ENCODE results near the gene COMMD1.
"Not testable (repeated sequence)": the region's sequence is repeated elsewhere in the genome, so short reads cannot be mapped to it uniquely, and the experiment has no call there.

COMMD1 gene

GRCh38 chr2:61995065-61995464 is 89.6 kb downstream of the COMMD1 start:
- no peak overlapping the region for H3K27ac ChIP-seq
- TF ChIP-seq, protein P1, sequence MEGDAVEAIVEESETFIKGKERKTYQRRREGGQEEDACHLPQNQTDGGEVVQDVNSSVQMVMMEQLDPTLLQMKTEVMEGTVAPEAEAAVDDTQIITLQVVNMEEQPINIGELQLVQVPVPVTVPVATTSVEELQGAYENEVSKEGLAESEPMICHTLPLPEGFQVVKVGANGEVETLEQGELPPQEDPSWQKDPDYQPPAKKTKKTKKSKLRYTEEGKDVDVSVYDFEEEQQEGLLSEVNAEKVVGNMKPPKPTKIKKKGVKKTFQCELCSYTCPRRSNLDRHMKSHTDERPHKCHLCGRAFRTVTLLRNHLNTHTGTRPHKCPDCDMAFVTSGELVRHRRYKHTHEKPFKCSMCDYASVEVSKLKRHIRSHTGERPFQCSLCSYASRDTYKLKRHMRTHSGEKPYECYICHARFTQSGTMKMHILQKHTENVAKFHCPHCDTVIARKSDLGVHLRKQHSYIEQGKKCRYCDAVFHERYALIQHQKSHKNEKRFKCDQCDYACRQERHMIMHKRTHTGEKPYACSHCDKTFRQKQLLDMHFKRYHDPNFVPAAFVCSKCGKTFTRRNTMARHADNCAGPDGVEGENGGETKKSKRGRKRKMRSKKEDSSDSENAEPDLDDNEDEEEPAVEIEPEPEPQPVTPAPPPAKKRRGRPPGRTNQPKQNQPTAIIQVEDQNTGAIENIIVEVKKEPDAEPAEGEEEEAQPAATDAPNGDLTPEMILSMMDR (conservative IDR thresholded peaks at IDR 0.05) = no peak

DNA sequence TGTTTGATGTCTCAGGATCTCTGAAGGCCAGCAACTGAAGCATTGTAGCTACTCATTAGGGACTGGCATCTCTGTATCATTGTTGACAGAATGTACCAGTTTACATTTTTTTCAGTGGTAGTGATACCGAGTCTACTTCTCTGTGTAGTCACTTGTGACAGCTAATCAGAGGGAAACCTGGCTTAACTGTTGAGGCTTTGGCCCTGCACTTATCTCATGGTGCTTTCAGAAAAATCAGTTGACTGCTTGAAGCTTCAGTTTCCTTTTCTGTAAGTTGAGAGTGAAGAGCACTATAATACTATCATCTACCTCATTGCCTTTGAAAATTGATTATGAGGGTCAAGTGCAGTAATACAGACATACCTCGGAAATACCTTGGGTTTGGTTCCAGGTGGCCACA is 90.0 kb downstream of the COMMD1 start:
- TF ChIP-seq, protein P1 (conservative IDR thresholded peaks at IDR 0.05) = no peak
- H3K27ac ChIP-seq = no peak overlapping the region

DNA sequence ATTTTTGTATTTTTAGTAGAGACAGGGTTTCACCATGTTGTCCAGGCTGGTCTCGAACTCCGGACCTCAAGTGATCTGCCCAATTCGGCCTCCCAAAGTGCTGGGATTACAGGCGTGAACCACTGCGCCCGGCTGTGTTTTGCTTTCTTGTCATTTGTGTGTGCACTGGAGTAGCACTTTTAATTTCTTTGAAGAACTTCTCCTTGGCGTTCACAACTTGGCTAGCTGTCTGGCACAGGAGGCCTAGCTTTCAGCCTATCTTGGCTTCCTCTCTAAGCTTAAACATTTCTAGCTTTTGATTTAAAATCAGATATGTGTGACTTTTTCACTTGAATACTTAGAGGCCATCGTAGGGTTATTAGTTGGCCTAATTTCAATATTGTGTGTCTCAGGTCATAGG is 93.0 kb downstream of the COMMD1 start:
- H3K27ac ChIP-seq = no peak overlapping the region
- TF ChIP-seq, protein P1 (conservative IDR thresholded peaks at IDR 0.05) = no peak

GRCh38 chr2:62000538-62000937 is 95.1 kb downstream of the COMMD1 start:
- H3K27ac ChIP-seq = no peak overlapping the region
- TF ChIP-seq, protein P1 (conservative IDR thresholded peaks at IDR 0.05) = no peak

GRCh38 chr2:62001431-62001830 is 96.0 kb downstream of the COMMD1 start:
- TF ChIP-seq, protein P1 (conservative IDR thresholded peaks at IDR 0.05) = no peak
- H3K27ac ChIP-seq = no peak overlapping the region

GRCh38 chr2:62004428-62004827 is 99.0 kb downstream of the COMMD1 start:
- H3K27ac ChIP-seq = not testable (repeated sequence)

DNA sequence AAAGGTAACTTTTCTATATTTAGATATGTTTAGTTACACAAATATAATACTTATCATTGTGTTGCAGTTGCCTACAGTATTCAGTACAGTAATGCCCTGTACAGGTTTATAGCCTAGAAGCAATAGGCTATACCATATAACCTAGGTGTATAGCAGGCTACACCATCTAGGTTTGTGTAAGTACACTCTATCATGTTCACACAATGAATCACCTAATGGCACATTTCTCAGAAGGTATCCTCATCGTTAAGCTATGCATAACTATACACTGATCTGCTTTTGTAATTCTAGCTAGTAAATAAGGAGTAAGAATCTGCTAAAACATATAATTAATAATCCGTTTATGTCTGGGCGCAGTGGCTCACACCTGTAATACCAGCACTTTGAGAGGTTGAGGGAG is 102.1 kb downstream of the COMMD1 start:
- no peak overlapping the region for H3K27ac ChIP-seq
- TF ChIP-seq, protein P1 (conservative IDR thresholded peaks at IDR 0.05) = no peak

GRCh38 chr2:62010632-62011256 is 105.3 kb downstream of the COMMD1 start:
- TF ChIP-seq, protein P1 (conservative IDR thresholded peaks at IDR 0.05) = no peak

More at GRCh38 chr2:62010632-62011256, 105.3 kb downstream of the COMMD1 start:
- no peak overlapping the region for H3K27ac ChIP-seq
